Measurements from ENCODE around the gene KBTBD2.
"Not testable (repeated sequence)": the region's sequence is repeated elsewhere in the genome, so short reads cannot be mapped to it uniquely, and the experiment has no call there.

The KBTBD2 gene

DNA sequence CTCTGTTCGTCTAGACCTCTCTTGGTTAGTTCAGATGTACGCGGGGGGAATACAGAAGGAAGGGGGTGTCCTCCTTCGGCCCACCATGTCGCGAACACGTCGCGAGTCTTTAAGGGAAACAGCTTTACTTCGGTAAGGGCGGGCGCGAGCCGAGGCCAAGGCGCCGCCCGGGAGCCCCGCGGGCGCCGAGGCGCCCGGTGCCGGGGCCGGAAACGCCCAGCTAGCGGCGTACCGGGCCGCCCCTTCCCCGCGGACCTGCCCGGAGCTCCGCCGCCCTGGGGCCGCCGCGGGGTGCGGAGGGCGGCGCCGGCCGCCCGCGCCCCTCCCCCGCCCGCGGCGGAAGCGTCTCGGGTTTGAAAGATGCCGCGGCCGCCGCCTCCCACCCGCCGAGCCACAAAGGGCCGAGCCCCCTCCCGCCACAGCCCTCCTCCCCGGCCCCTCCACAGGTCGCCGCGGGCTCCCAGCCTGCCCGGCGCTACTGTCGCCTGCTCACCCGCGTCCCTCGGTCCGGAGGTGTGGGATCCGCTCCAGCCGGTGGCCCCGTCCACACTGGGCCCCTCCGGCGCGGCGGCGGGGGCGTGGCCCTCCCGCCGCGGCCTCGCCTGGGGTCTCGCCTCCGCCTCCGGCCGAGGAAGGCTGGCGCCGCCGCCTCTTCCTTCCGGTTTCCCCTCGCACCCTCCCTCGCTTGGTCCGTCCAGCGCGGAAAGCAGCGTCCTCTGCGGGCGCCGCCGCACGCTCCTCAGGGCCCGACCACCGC is at the start of gene KBTBD2:
Gene KBTBD2 (minus strand): TSS at position 718 of the 757 bp plus-strand sequence. CDS start 12,156 bp downstream, outside the sequence.
- DNase-seq, result peak; percentile 85 to 91

- DNase-seq, result no peak
Observed at GRCh38 chr7:32941181-32941580, 49.6 kb upstream of the KBTBD2 start.

- no peak for DNase-seq
Observed at GRCh38 chr7:32937344-32938174, 46.0 kb upstream of the KBTBD2 start.

DNA sequence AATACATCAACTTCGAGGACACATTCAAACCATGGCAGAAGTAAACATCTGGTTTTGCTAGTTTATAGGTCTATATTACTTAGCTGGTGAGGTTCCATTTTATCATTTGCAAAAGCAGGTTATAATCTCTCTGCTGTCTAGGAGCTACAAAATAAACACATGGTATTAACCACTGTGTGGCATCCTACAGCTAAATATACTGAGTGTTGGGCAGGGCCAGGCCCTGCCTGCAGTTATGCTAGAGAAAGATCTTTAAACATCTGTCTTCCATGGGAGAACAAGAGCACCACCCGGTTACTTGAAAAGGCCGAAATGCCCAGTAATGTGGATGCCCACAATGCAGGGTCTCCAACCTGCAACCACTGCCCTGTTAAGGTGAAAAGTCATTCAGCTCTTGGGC is 45.1 kb upstream of the KBTBD2 start:
- no peak for DNase-seq

DNA sequence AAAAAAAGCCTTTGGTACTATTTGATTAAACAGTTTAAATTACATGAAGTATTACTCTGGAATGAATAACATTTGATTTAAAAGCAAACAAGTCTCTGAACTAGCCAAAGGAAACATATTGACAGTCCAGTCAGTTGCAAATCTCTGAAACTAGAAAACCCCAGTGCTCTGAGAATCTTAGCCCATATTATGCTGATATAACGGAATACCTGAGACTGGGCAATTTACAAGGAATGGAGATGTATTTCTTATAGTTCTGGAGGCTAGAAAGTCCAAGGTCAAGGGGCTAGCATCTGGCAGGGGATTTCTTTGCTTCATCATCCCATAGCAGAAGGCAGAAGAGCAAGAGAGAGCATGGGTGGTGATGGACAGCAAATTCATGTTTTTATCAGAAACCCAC is 44.0 kb upstream of the KBTBD2 start:
- no peak for DNase-seq

DNA sequence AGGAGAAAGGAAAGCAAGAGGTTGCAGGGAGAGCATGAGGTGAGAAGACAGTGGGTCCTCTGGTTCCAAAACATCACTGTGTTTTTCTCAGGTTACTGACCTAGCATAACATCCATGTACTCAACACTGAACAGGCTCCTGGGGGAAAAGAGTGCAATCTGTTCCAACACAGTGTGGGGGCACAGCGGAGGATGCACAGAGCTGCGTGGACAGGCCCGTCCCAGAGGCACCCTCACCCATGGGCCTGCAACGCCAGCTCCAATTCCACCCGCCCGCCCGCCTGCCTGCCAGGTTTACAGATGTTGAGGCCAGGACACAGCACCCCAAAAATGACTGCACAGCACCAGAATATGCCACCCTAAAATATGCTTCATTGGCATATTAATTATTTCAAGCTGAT is 38.8 kb upstream of the KBTBD2 start:
- DNase-seq, result no peak

GRCh38 chr7:32929430-32930143 is 38.0 kb upstream of the KBTBD2 start:
- DNase-seq, result no peak

- no peak for DNase-seq
Observed at GRCh38 chr7:32928785-32929298, 37.3 kb upstream of the KBTBD2 start.

DNA sequence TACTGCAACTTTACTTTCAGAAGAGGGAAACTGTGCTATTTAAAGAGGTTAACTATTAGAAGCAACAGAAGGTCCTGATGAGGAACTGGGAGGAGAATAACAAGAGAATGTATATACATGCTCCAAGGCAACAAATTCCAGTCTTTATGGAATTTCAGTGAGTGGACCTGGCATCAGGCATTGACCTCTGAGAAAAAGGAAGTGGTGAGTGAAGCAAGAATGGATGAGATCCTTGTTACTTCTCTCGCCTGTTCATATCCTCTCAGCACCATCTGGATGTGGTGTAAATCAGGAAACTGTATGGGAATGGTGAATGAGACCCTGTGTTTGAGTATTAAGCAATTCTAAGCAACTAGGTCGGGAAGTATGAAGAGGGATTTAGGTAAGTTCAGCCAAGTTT is 30.3 kb upstream of the KBTBD2 start:
- no peak for DNase-seq

DNA sequence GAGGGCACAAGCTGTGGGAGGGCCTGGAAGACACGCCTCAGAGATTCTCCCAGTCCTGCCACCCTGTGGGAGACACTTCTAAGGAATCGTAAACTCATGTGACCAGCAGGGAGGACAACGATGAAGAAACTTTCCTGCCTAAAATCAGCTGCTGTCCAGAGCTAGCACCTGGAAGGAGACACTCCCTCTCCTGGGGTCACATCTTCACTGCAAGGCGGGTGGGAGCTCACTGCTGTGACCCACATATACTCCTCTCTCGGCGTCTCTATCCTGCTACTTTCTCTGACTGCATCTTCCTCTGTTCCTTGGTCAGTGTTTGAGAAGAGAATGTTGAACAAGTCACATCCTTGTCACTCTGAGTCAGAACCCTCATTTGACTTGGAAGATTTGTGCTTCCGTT is 25.4 kb upstream of the KBTBD2 start:
- DNase-seq, result not testable (repeated sequence)

GRCh38 chr7:32916006-32916405 is 24.4 kb upstream of the KBTBD2 start:
- DNase-seq, result no peak

DNA sequence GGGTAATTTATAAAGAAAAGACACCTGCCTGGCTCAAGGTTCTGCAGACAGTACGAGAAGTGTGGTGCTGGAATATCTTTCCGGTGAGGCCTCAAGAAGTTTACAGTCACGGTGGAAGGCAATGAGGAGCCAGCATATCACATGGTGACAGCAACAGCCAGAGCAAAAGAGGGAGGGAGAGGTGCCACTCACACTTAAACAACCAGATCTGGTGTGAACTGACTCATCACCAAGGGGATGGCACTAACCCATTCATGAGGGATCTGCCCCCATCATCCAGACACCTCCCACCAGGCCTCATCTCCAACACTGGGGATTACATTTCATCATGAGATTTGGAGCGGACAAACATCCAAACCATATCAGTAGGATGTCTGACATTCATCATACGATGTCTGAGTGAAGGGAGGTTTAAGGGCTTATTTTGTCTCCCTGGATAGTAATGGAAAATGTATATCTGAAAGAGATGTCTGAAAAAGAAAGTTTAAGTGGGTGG is 23.5 kb upstream of the KBTBD2 start:
- DNase-seq, result no peak

- DNase-seq, result no peak
Observed at GRCh38 chr7:32914184-32914583, 22.6 kb upstream of the KBTBD2 start.

DNA sequence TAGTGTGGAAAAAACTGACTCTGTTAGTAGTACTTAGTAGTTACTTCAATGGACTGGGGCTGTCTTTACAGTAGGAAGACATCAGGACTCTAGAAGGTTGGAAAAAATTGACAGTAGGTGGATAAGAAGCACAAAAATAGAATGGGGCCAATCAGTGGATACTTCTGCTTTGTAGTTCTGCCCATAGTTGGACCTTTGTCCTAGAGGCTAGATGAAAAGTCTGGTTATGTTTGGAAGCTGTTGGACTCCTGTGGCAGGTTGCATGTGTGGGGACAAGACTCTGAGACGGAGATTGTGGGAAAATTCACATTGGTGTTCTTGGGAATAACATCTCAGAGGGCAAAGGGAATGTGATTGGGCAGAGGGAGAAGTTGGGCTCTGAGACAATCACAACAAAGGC is 18.6 kb upstream of the KBTBD2 start:
- DNase-seq, result no peak

DNA sequence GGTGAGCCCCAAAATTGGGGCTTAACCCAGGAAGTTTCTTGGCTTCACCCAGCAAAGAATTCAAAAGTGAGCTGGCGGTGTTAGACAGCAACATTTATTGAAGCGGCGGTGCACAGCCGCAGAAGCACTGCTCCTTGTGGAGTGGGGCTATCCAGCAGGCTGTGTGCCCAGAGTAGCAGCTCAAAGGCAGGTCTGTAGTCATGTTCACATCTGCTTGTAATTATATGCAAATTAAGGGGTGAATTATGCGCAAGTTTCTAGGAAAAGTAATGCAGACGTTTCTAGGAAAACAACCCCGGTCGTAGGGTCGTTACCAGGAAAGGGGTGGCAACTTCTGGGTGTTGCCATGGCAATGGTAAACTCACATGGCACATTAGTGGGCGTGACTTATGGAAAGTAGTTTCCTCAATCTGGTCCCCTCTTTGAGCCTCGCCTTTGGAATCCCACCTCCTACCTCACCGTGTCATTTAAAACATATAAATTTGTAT is 13.7 kb upstream of the KBTBD2 start:
- DNase-seq, result no peak

GRCh38 chr7:32901629-32902028 is 10.1 kb upstream of the KBTBD2 start:
- no peak for DNase-seq

- no peak for DNase-seq
Observed at GRCh38 chr7:32900433-32900995, 9.0 kb upstream of the KBTBD2 start.

DNA sequence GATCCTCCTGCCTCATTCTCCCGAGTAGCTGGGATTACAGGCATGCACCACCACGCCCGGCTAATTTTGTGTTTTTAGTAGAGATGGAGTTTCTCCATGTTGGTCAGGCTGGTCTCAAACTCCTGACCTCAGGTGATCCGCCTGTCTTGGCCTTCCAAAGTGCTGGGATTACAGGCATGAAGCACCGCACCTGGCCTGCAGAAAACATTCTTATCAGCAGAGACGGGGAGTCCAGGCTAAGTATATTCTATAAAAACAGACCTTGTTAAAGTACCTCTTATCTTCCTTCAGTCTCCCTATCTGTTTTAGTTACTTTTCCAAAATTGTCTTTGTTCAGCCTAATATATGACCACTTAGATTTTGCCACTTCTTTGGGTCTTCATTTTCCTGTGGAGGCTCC is 5.8 kb upstream of the KBTBD2 start:
- DNase-seq, result not testable (repeated sequence)

DNA sequence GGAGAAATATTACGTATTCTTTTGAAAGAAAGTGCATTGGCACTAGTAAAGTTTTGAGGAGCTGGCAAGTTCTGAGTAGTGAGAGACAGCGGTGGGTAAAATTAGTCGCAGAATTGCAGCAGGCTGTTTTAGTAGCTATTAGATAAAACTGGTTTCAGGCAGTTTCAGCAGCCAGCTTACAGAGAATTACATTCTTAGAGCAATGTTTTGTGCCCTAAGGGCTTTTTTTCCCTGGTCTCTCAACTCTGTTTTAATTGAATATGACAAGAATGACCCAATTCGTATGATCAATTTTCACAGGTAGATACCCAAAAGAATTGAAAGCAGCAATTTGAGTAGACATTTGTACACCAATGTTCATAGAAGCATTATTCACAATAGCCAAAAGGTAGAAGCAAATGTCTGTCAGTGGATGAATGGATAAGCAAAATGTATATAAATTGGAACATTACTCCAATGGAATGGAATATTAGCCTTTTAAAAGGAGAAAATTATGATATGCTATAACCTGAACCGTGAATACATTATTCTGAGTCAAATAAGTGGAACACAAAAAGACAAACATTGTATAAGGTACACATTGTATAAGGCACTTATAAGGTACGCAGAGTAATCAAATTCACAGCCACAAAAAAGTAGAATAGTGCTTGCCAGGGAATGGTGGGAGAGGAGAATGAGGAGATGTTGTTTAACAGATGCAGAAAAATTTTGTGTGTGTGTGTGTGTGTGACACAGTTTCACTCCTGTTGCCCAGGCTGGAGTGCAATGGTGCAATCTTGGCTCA is 5.2 kb upstream of the KBTBD2 start:
- no peak for DNase-seq

DNA sequence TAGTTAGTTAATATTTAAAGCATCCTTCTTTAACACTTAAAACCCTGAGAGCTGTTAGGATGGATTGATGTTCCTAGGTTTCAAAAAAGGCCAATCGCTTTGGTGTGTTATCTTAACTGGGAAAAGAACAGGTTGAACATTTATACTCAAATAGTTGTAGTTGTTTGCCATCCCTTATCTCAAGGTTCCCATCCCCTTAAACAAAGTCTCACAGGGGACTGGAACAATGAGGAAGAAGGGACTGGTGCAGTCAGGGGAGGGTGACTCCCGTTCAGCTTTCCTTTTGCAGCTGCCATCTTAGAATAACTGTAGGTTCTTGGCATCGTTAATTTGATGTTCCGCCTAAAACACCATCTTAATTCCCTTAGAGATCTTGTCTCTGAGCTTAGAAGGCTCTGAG is 2.6 kb upstream of the KBTBD2 start:
- no peak for DNase-seq

DNA sequence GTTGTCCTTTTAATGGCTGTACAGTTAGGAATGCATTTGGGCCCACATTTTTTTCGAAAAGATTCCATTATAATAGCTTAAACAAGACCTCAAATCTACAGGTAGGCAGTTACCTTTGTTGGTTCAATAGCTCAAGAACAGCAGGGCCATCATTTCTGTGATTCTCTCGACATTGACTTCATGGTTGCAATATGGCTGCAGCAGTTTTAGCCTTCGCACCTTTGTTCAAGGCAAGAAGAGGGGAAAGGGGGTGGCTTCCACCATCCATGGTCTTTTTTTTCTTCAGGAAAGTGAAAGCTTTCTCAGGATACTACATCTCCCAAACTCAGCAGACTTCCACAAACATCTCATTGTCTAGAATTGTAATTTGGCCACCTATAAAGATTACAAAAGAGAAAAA is 2.2 kb upstream of the KBTBD2 start:
- DNase-seq, result no peak

GRCh38 chr7:32893207-32893524 is 1.6 kb upstream of the KBTBD2 start:
- DNase-seq, result no peak
